ENCODE data around the gene IP6K3. TPM values are rescaled to one million over a fixed set of nuclear protein-coding genes. Genes with fewer than 3 reads are reported as not detected.

Gene IP6K3
- total RNA-seq, 4 donors from 2014 or later = 0.34 to 2.3 (median 1.1) TPM; not detected in 1

- TF ChIP-seq CTCF (IDR thresholded peaks at IDR 0.05; ENCODE audit: low read depth) = no peak
Observed at GRCh38 chr6:33682341-33682740, 64.4 kb downstream of the IP6K3 start.

- TF ChIP-seq CTCF (IDR thresholded peaks at IDR 0.05; ENCODE audit: low read depth) = no peak
Observed at GRCh38 chr6:33679761-33680160, 66.9 kb downstream of the IP6K3 start.

GRCh38 chr6:33678932-33679490 is 67.7 kb downstream of the IP6K3 start:
- no peak for TF ChIP-seq CTCF (IDR thresholded peaks at IDR 0.05; ENCODE audit: low read depth)

- no peak for TF ChIP-seq CTCF (IDR thresholded peaks at IDR 0.05; ENCODE audit: low read depth)
Observed at GRCh38 chr6:33678233-33678931, 68.3 kb downstream of the IP6K3 start.

- TF ChIP-seq CTCF (IDR thresholded peaks at IDR 0.05; ENCODE audit: low read depth) = no peak
Observed at GRCh38 chr6:33677689-33678088, 69.0 kb downstream of the IP6K3 start.

GRCh38 chr6:33677143-33677660 is 69.5 kb downstream of the IP6K3 start:
- no peak for TF ChIP-seq CTCF (IDR thresholded peaks at IDR 0.05; ENCODE audit: low read depth)

- TF ChIP-seq CTCF (IDR thresholded peaks at IDR 0.05; ENCODE audit: low read depth) = no peak
Observed at GRCh38 chr6:33676416-33677142, 70.1 kb downstream of the IP6K3 start.
